Measurements from ENCODE around the gene CD244. TPM values are rescaled to one million over a fixed set of nuclear protein-coding genes. Genes with fewer than 3 reads are reported as not detected.

The CD244 gene
- total and polyA plus RNA-seq, 7 donors: 0.03 to 0.63 (median 0.09) TPM; not detected in 3

- H3K27ac ChIP-seq: no peak overlapping the region
- no peaks in the 10 kb centered on the region for H3K27me3 ChIP-seq (ENCODE audit: insufficient read depth in 3 of 3, low read length in 2 of 3)
- no peak for DNase-seq
- no peaks in the 10 kb centered on the region for H3K4me1 ChIP-seq
- no peak for ATAC-seq
- intact Hi-C loops (cut with DNase I): no loop called here
- 74 to 76% (median 74%) methylated on average over 8 of the region's 8 CpGs for WGBS, 3 donors
- H3K36me3 ChIP-seq (ENCODE audit: insufficient read depth in 1 of 2, low read depth in 1 of 2): no peaks in the 10 kb centered on the region
- TF ChIP-seq, protein P1, sequence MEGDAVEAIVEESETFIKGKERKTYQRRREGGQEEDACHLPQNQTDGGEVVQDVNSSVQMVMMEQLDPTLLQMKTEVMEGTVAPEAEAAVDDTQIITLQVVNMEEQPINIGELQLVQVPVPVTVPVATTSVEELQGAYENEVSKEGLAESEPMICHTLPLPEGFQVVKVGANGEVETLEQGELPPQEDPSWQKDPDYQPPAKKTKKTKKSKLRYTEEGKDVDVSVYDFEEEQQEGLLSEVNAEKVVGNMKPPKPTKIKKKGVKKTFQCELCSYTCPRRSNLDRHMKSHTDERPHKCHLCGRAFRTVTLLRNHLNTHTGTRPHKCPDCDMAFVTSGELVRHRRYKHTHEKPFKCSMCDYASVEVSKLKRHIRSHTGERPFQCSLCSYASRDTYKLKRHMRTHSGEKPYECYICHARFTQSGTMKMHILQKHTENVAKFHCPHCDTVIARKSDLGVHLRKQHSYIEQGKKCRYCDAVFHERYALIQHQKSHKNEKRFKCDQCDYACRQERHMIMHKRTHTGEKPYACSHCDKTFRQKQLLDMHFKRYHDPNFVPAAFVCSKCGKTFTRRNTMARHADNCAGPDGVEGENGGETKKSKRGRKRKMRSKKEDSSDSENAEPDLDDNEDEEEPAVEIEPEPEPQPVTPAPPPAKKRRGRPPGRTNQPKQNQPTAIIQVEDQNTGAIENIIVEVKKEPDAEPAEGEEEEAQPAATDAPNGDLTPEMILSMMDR (IDR thresholded peaks at IDR 0.05): no peak
- H3K9me3 ChIP-seq: no peaks in the 10 kb centered on the region
- no peak overlapping the region for H3K4me3 ChIP-seq
These were observed 81.4 kb downstream of the CD244 start for GRCh38 chr1:160781186-160781766.

GRCh38 chr1:160780398-160780755, 82.3 kb downstream of the CD244 start:
- 73 to 84% (median 73%) methylated on average over 2 of the region's 2 CpGs for WGBS, 3 donors
- TF ChIP-seq, protein P1 (IDR thresholded peaks at IDR 0.05): no peak

More at GRCh38 chr1:160780398-160780755, 82.3 kb downstream of the CD244 start:
- Histone ChIP-seq H3K4me1 (no peaks in the 10 kb centered on the region), H3K4me3 (no peak overlapping the region), H3K9me3 (no peaks in the 10 kb centered on the region), H3K27me3 (ENCODE audit: insufficient read depth in 3 of 3, low read length in 2 of 3) (no peaks in the 10 kb centered on the region), H3K36me3 (ENCODE audit: insufficient read depth in 1 of 2, low read depth in 1 of 2) (no peaks in the 10 kb centered on the region), H3K27ac (no peak overlapping the region)
- intact Hi-C loops (cut with DNase I): no loop called here
- DNase-seq: no peak
- ATAC-seq: no peak

Other genes with a start within 250 kb of the CD244 start
- gene SLAMF1, start 215.8 kb downstream of the CD244 start, total RNA-seq: under 1 TPM; 0.06 to 0.27 (median 0.10) TPM
- gene SLAMF1, start 215.8 kb downstream of the CD244 start, polyA plus RNA-seq: under 1 TPM; 0.03 to 0.30 (median 0.04) TPM
- 1 to 10 TPM in 2 of 4 donors, under 1 TPM in 2; 0.76 to 1.7 (median 1.1) TPM for gene CD48, start 151.1 kb downstream of the CD244 start, total RNA-seq
- gene CD48, start 151.1 kb downstream of the CD244 start, polyA plus RNA-seq: under 1 TPM; 0.35 to 1.00 (median 0.91) TPM
- under 1 TPM; 0.08 to 0.79 (median 0.73) TPM for gene SLAMF7, start 123.6 kb downstream of the CD244 start, total RNA-seq
- under 1 TPM in 2 of 3 donors, not detected in 1; 0.06 to 0.07 TPM for gene SLAMF7, start 123.6 kb downstream of the CD244 start, polyA plus RNA-seq
- under 1 TPM in 3 of 4 donors, not detected in 1; 0.27 to 0.49 (median 0.38) TPM for gene LY9, start 66.7 kb downstream of the CD244 start, total RNA-seq
- under 1 TPM in 2 of 3 donors, not detected in 1; 0.06 to 0.10 TPM for gene LY9, start 66.7 kb downstream of the CD244 start, polyA plus RNA-seq
- 1 to 10 TPM in 1 of 4 donors, under 1 TPM in 2, not detected in 1; 0.47 to 2.6 (median 0.63) TPM for gene ITLN1, start 22.3 kb upstream of the CD244 start, total RNA-seq
- gene ITLN1, start 22.3 kb upstream of the CD244 start, polyA plus RNA-seq: 1 to 10 TPM in 1 of 3 donors, under 1 TPM in 2; 0.09 to 1.8 (median 0.84) TPM
- gene ITLN2, start 91.9 kb upstream of the CD244 start, total RNA-seq: not detected
- gene ITLN2, start 91.9 kb upstream of the CD244 start, polyA plus RNA-seq: not detected
- 10 to 100 TPM in 1 of 4 donors, 1 to 10 TPM in 3; 5.1 to 13.8 (median 8.6) TPM for gene F11R, start 158.3 kb upstream of the CD244 start, total RNA-seq
- gene F11R, start 158.3 kb upstream of the CD244 start, polyA plus RNA-seq: 1 to 10 TPM; 2.9 to 5.2 (median 3.6) TPM
- 10 to 100 TPM in 2 of 4 donors, 1 to 10 TPM in 2; 2.5 to 33.9 (median 8.2) TPM for gene TSTD1, start 176.1 kb upstream of the CD244 start, total RNA-seq
- gene TSTD1, start 176.1 kb upstream of the CD244 start, polyA plus RNA-seq: 10 to 100 TPM in 2 of 3 donors, 1 to 10 TPM in 1; 9.3 to 20.5 (median 10.4) TPM
- gene USF1, start 183.1 kb upstream of the CD244 start, total RNA-seq: 10 to 100 TPM; 29.8 to 50.6 (median 37.3) TPM
- gene USF1, start 183.1 kb upstream of the CD244 start, polyA plus RNA-seq: 10 to 100 TPM; 40.0 to 68.1 (median 58.8) TPM
- gene ARHGAP30, start 207.0 kb upstream of the CD244 start, total RNA-seq: 1 to 10 TPM; 1.6 to 3.3 (median 1.8) TPM
- gene ARHGAP30, start 207.0 kb upstream of the CD244 start, polyA plus RNA-seq: under 1 TPM; 0.44 to 0.73 (median 0.47) TPM
- not detected for gene NECTIN4, start 226.7 kb upstream of the CD244 start, total RNA-seq
- under 1 TPM in 2 of 3 donors, not detected in 1; 0.01 to 0.03 TPM for gene NECTIN4, start 226.7 kb upstream of the CD244 start, polyA plus RNA-seq
- 1 to 10 TPM; 1.4 to 5.9 (median 3.5) TPM for gene KLHDC9, start 235.5 kb upstream of the CD244 start, total RNA-seq
- gene KLHDC9, start 235.5 kb upstream of the CD244 start, polyA plus RNA-seq: 1 to 10 TPM in 2 of 3 donors, under 1 TPM in 1; 0.34 to 2.7 (median 1.8) TPM

All from psoas muscle (tissue), 8 donors.